HL-60 (cell line): ENCODE data around the gene SPATA3.

Experiments
- DNase-seq, 2 experiments: peaks; one replicate each; pipeline ENCODE4 v3.0.0-alpha.2; 2010 to 2020; ENCODE audit warnings: low read depth in 1 of 2, low spot score in 1 of 2
- H3K27ac ChIP-seq: fragments of 250-450 bp; sonication (Bioruptor Pico); replicated peaks from 2 replicates; pipeline ENCODE4 v1.5.1; 2020; ENCODE audit warnings: mild to moderate bottlenecking, moderate library complexity
- H3K27me3 ChIP-seq: fragments of 250-450 bp; sonication (Bioruptor Pico); 2 replicates; pipeline ENCODE4 v1.5.1; 2021; ENCODE audit warnings: mild to moderate bottlenecking, moderate library complexity; ENCODE audit not compliant: insufficient read depth, poor library complexity, severe bottlenecking
- H3K4me3 ChIP-seq: replicated peaks from 2 replicates; pipeline ENCODE4 v1.5.1; 2011; ENCODE audit warnings: mild to moderate bottlenecking, control low read depth, low read length; ENCODE audit not compliant: insufficient read depth
- GABPA ChIP-seq: IDR thresholded peaks from 2 replicates; pipeline ENCODE4 v1.6.1; 2012; ENCODE audit warnings: low read depth
- POLR2AphosphoS5 ChIP-seq: IDR thresholded peaks from 2 replicates; pipeline ENCODE4 v1.6.1; 2012; ENCODE audit warnings: low read depth
- REST ChIP-seq: IDR thresholded peaks from 2 replicates; pipeline ENCODE4 v1.6.1; 2012; ENCODE audit warnings: low read depth; ENCODE audit not compliant: insufficient replicate concordance
- SPI1 ChIP-seq: IDR thresholded peaks from 2 replicates; pipeline ENCODE4 v1.6.1; 2012; ENCODE audit warnings: low read depth, mild to moderate bottlenecking, borderline replicate concordance
- TF ChIP-seq, protein P1 (sequence below): IDR thresholded peaks from one replicate; pipeline ENCODE4 v1.5.1; 2011; ENCODE audit warnings: low read length, control low read depth, inconsistent platforms; ENCODE audit not compliant: insufficient read depth

The SPATA3 gene

GRCh38 chr2:230985519-230986231 lies 10.2 kb upstream of the SPATA3 start:
- H3K27me3 ChIP-seq = no peaks in the 10 kb centered on the region
- H3K4me3 ChIP-seq = no peak overlapping the region
- no peak for DNase-seq
- no peak overlapping the region for H3K27ac ChIP-seq
- TF ChIP-seq POLR2AphosphoS5 (no peak), REST (no peak), SPI1 (no peak), GABPA (no peak)
- TF ChIP-seq, protein P1, sequence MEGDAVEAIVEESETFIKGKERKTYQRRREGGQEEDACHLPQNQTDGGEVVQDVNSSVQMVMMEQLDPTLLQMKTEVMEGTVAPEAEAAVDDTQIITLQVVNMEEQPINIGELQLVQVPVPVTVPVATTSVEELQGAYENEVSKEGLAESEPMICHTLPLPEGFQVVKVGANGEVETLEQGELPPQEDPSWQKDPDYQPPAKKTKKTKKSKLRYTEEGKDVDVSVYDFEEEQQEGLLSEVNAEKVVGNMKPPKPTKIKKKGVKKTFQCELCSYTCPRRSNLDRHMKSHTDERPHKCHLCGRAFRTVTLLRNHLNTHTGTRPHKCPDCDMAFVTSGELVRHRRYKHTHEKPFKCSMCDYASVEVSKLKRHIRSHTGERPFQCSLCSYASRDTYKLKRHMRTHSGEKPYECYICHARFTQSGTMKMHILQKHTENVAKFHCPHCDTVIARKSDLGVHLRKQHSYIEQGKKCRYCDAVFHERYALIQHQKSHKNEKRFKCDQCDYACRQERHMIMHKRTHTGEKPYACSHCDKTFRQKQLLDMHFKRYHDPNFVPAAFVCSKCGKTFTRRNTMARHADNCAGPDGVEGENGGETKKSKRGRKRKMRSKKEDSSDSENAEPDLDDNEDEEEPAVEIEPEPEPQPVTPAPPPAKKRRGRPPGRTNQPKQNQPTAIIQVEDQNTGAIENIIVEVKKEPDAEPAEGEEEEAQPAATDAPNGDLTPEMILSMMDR = no peak

GRCh38 chr2:230986520-230987136 lies 9.3 kb upstream of the SPATA3 start:
- no peak for DNase-seq
- TF ChIP-seq SPI1 (no peak), REST (no peak), GABPA (no peak), POLR2AphosphoS5 (no peak)
- TF ChIP-seq, protein P1 = no peak
- H3K27ac ChIP-seq = no peak overlapping the region
- H3K27me3 ChIP-seq = no peaks in the 10 kb centered on the region
- peak overlapping the region; percentile 56 for H3K4me3 ChIP-seq

DNA sequence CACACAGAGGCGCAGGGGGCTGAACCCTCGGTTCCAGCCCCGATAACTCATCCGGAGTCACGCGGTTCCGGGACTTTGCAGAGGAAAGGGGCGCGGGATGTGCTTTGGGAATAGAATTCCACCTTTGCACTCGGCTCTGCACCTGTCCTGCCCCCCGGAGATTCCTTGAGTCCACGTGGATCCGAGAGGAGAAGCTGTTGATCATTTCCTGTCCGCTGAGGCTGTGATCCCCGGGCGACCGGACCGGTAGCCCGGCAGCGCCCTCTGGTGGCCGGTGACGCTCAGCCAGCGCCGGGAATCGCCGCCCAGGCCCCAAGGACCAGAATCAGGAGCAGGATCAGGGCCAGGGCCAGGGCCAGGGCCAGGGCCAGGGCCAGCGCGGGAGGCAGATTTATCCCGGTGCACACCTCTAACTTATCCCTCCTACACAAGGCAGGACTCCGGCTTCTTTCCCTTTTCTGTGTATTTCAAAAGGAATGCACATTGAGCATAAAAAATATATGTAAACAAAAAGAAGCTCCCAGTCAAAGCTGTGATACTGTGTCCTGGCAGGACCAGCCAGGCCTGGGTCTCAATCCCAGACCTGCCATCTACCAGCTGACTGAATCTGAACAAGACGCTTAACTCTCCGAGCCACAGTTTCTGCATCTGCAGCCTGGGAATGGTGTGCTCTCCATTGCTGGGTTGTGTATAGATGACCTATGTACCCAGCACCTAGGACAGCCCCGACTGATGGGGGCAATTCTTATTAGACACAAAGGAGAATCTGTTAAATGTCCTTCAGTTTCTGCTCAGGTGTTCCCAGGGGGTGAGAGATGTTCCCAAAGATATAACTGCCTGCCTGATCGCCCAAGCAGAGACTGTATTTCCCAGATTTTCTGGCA lies 8.5 kb upstream of the SPATA3 start:
- no peak overlapping the region for H3K27ac ChIP-seq
- H3K27me3 ChIP-seq = no peaks in the 10 kb centered on the region
- peak overlapping the region; percentile 56 for H3K4me3 ChIP-seq
- peak; percentile 35 to 57 for DNase-seq
- TF ChIP-seq, protein P1 = peak; percentile 50
- no peak for TF ChIP-seq SPI1
- TF ChIP-seq POLR2AphosphoS5 = no peak
- TF ChIP-seq REST = no peak
